NCI-H345 (cell line): Measurements from ENCODE around the gene RFC1.
"Not testable (repeated sequence)": the region's sequence is repeated elsewhere in the genome, so short reads cannot be mapped to it uniquely, and the experiment has no call there.

Source experiments
- DNase-seq: peaks from one replicate; lab custom pipeline; 2025; lab: John Stamatoyannopoulos, UW

Gene RFC1

DNA sequence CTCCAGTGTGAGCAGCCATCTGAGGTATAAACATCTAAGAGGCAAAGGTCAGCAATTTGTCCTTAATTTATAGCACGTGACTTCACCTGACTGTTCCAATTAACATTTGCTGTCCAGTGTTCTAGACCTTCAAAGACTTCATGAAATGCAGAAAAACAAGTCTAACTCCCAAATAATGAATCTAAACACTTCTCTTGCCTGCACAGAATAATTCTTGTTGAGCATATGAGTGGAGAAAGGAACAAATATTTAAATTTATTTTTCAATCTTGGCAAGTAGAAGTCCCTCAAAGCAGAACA lies 12.0 kb downstream of the RFC1 start:
- DNase-seq = no peak

DNA sequence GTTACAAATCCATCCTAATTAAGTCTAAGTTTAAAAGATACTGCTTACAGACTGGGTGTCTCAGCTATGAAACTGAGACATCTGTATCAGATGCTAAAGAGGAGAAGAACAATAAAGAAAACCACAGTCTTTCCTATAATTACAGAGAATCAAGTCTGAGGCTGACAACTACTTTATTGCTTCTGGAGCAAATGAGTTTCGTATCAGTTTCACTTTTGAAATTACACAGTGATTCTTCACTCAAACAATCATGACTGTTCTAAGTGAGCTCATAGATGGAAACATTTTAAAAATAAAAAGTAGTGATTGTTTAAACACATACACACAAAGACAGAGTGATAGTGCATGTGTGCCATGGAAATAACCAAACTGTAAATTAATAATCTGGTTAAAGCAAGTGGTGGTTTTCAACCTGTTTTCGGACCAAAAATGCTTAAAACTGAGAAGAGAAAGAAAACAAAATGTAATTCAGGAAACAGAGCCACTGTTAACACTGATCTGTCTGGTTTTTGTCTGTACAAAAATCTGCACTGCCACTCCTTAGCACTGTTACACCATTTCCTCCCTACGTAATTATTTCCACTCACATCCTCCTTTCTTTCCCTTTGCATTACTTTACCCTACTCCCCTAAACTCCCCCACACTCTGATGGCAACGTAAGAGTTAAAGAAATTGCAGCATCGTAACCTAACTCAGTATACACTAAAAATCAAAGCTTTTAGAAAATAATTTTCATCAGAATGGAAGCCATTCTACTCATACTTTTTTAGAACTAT lies 12.5 kb downstream of the RFC1 start:
- no peak for DNase-seq

DNA sequence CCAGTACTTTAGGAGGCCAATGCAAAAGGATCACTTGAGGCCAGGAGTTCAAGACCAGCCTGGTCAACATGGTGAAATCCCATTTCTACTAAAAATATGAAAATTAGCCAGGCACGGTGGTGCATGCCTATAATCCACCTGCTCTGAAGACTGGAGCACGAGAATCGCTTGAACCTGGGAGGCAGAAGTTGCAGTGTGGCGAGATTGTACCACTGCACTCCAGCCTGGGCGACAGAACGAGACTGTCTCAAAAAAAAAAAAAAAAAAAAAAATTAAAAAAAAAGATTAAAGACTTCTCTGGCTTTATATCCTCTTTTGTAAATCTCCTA lies 13.0 kb downstream of the RFC1 start:
- not testable (repeated sequence) for DNase-seq

DNA sequence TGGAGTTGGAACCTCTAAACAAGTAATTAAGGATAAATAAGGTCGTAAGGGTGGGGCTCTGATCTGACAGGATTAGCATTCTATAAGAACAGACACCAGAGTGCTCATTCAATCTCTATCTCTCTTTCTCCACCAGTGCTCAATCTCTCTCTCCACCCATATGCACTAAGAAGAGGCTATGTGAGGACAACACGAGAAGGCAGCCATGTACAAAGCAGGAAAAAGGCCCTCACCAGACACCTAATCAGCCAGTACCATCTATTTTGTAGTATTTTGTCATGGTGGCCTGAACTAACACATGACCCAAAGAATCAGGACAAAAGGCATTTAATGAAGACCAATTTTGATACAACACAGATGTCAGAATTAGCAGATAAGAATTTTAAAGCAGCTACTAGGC lies 16.8 kb downstream of the RFC1 start:
- no peak for DNase-seq

DNA sequence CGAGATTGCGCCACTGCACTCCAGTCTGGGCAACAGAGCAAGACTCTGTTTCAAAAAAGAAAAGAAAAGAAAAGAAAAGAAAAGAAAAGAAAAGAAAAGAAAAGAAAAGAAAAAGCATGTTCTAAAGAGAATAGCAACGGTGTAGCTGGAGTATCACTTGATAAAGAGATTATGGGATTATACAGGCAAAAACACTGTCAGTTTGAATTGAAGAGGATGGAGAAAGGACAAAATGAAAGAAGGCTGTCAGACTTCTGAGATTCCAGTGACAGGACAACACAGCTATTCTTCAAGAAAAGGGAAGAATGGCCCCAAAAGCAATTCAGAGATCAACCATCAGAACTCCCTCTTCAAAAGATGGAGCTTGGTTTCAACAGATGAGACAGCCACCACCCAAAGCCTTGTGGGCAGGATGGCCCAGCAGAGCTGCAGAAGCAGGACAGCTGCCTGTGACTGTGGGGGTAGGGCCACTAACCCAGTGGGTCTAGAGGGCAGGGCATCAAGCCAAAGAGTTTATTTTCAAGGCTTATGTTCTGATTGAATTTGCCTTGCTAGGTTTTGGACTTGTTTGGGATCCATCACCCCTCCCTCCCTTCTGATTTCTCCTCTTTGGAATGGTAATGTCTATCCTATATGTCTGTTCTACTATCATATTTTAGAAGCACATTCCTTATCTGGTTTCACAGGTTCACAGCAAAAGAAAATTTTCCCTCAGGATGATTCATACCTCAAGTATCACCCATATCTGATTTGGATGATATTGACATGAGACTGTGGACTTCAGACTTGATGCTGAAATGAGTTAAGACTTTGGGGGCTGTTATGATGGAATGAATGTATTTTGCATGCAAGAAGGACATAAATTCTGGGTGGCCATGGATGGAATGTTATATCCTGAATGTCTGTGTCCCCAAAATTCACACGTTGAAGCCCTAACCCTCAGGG lies 17.5 kb downstream of the RFC1 start:
- DNase-seq = no peak

GRCh38 chr4:39346856-39347519 lies 19.2 kb downstream of the RFC1 start:
- no peak for DNase-seq

DNA sequence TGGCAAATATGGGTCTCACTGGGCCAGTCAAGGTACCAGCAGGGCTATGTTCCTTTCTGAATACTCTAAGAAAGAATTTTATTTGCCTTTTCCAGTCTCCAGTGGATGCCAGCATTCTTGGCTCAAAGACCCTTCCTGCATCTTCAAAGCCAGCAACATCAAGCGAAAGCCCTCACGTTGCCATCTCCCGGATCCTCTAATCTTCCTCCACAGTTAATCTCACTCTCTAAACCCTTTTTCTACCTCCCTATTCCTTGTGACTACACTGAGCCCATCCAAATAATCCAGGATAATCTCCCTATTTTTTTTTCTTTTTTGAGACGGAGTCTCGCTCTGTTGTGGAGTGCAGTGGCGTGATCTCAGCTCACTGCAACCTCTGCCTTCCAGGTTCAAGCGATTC lies 23.4 kb downstream of the RFC1 start:
- DNase-seq = no peak

GRCh38 chr4:39341075-39341725 lies 25.0 kb downstream of the RFC1 start:
- DNase-seq = no peak

GRCh38 chr4:39339968-39340367 lies 26.2 kb downstream of the RFC1 start:
- no peak for DNase-seq

- DNase-seq = no peak
Measured at GRCh38 chr4:39337841-39338240, 28.3 kb downstream of the RFC1 start.

DNA sequence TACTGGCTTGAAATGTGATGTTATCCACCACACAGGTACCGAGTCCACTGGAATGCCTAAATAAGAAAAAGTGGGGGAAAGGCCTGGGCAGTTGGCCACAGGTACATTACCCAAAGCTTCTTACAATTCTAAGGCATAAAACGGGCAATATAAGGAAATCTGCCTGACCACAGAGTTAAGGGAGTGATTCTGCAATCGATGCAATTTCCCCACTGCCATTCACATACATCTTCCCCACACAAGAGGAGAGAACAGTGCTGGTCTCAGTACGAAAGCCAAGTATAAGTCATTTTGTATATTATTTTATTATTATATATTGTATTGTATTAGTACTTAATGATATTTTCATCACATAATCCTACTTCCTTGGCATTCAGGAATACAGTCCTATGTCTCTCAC lies 30.6 kb downstream of the RFC1 start:
- no peak for DNase-seq

- DNase-seq = no peak
Measured at GRCh38 chr4:39331191-39331590, 35.0 kb downstream of the RFC1 start.

GRCh38 chr4:39330353-39330752 lies 35.8 kb downstream of the RFC1 start:
- no peak for DNase-seq

DNA sequence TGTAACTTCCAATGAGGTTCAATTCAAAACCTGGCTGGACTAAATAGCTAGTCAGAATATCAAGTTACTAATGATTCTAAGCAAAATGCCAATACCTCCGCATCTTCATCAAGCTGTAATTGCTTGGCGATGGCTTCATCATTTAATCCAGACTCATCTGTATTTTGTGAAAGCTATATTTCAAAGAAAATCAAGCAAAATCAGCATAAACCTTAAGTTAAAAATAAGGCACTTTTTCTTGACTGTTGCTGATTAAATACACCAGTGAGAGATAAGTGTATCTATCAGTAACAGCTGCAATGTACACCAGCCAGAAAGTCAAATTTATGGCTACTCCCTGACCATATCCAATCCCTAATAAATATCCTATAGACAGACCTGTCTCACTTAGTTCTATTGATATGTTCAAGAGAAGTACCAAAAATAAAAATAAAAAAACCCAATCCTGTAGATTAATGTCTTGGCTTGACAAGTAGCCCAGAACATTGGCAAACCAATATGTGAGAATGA lies 39.6 kb downstream of the RFC1 start:
- DNase-seq = no peak

DNA sequence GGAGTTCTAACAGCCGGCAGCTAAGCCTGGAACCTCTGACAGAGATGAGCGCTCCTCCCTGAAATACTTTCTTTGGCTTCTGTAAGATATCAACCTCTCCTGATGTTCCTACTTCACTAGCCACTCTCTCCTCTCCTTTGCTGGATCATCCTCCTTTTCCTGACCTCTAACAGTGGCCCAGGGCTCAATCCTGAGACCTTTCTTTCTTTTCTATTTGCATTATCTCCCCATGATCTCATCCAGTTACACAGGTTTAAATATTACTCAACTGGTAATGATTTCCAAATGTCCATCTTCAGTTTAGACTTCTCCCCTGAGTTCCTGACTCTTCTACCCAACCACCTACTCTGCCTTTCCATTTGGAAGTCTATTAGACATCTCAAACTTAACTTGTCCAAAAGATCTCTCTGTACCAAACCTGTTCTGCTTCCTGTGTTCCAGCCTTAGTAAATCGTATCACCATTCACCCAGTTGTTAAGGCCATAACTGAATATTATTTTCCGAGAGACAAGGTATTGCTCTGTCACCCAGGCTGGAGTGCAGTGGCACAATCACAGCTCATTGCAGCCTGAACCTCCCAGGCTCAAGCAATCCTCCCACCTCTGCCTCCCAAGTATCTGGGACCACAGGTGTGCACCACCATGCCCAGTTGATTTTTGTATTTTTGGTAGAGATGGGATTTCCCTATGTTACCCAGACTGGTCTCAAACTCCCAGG lies 41.1 kb downstream of the RFC1 start:
- no peak for DNase-seq

DNA sequence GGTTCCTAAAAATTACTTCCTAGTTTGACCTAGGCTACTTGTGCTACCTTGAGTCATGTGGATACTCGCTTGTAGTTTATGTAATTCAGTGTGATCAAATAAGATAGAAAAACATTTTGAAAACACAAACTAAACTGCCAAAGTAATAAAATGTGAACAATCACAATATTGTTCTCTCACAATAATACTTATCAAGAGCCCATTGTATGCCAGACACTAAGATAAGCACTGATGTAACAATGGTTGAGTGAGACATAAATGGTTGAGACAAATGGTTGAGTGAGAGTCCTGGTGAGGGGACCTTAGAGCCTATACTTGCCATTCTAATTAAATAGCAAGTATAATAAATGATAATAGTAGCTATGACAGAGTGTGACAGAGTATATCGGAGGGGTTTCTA lies 41.7 kb downstream of the RFC1 start:
- DNase-seq = no peak

DNA sequence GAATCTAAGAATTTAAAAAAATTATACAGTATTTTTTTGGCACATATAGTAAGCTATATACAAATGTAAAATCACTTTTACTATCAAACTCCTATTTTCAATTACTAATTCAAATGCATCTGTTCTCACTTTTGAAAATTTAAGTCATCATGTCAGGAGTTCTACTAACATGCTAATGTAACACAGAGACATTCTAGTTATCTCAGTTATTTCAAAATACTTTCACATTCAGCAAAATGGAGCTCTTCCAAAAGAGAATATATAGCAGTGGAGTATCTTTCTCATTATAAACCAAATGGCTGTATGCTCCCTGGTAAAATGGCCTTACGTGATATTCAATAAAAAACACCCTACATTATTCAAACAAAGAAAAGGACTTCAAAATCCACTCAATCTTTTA lies 42.3 kb downstream of the RFC1 start:
- DNase-seq = no peak

GRCh38 chr4:39320381-39321115 lies 45.6 kb downstream of the RFC1 start:
- no peak for DNase-seq

GRCh38 chr4:39319676-39320075 lies 46.5 kb downstream of the RFC1 start:
- DNase-seq = no peak

- DNase-seq = no peak
Measured at GRCh38 chr4:39312816-39313215, 53.3 kb downstream of the RFC1 start.

GRCh38 chr4:39308611-39309010 lies 57.6 kb downstream of the RFC1 start:
- no peak for DNase-seq
